WERI-Rb-1 (cell line): ENCODE data around the gene NT5DC3.

ENCODE experiments used
- DNase-seq: peaks from one replicate; pipeline ENCODE4 v3.0.0-alpha.2; 2020
- H3K27ac ChIP-seq: fragments of 250-450 bp; sonication (Bioruptor Pico); 2 replicates; pipeline ENCODE4 v1.5.1; 2020; ENCODE audit warnings: mild to moderate bottlenecking, moderate library complexity
- H3K27me3 ChIP-seq: fragments of 250-450 bp; sonication (Bioruptor Pico); 2 replicates; pipeline ENCODE4 v1.5.1; 2021; ENCODE audit warnings: mild to moderate bottlenecking, low read depth, moderate library complexity; ENCODE audit not compliant: insufficient read depth, severe bottlenecking
- H3K36me3 ChIP-seq: fragments of 250-450 bp; sonication (Bioruptor Pico); 2 replicates; pipeline ENCODE4 v1.5.1; 2020; ENCODE audit warnings: mild to moderate bottlenecking, moderate library complexity
- H3K4me3 ChIP-seq: 2 replicates; pipeline ENCODE4 v1.5.1; 2011; ENCODE audit warnings: low read depth, mild to moderate bottlenecking, control low read depth, low read length
- H3K9me3 ChIP-seq: fragments of 250-450 bp; sonication (Bioruptor Pico); 2 replicates; pipeline ENCODE4 v1.5.1; 2021; ENCODE audit warnings: mild to moderate bottlenecking, moderate library complexity; ENCODE audit not compliant: severe bottlenecking
- CTCF ChIP-seq: IDR thresholded peaks from 2 replicates; pipeline ENCODE4 v1.5.1; 2011; ENCODE audit warnings: low read depth, mild to moderate bottlenecking, control low read depth, inconsistent platforms, low read length

The NT5DC3 gene

DNA sequence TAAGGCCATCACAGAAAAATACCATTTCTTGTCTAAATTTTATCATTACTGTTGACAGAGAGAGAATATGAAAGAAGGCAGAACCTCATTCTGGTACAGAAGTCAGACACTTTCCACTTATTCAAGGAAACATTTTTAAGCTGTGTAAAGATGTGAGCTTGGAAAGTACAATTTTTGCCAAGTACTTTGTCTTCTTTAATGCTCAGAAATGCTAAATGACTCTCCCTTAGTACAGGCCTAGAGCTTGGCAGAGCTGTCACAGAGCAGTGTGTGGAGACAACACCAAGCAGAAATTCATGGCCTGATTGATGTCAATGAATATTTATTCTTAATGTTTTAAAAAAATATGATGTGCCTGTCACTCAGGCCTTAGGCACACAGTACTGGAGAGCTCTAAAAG, 20.7 kb downstream of the NT5DC3 start:
- no peak for TF ChIP-seq CTCF
- DNase-seq = no peak
- H3K36me3 ChIP-seq = no peaks in the 10 kb centered on the region
- no peak overlapping the region for H3K4me3 ChIP-seq
- H3K9me3 ChIP-seq = no peaks in the 10 kb centered on the region
- H3K27ac ChIP-seq = no peak overlapping the region
- H3K27me3 ChIP-seq = no peaks in the 10 kb centered on the region

- Histone ChIP-seq H3K27me3 (no peaks in the 10 kb centered on the region), H3K27ac (no peak overlapping the region), H3K36me3 (no peaks in the 10 kb centered on the region), H3K9me3 (no peaks in the 10 kb centered on the region), H3K4me3 (no peak overlapping the region)
- no peak for TF ChIP-seq CTCF
- no peak for DNase-seq
These were observed 21.1 kb downstream of the NT5DC3 start for GRCh38 chr12:103819892-103820291.

- no peak overlapping the region for H3K27ac ChIP-seq
- no peak for TF ChIP-seq CTCF
- H3K9me3 ChIP-seq = no peaks in the 10 kb centered on the region
- no peaks in the 10 kb centered on the region for H3K27me3 ChIP-seq
- no peaks in the 10 kb centered on the region for H3K36me3 ChIP-seq
- H3K4me3 ChIP-seq = no peak overlapping the region
- DNase-seq = no peak
These were observed 21.7 kb downstream of the NT5DC3 start for GRCh38 chr12:103819312-103819711.

DNA sequence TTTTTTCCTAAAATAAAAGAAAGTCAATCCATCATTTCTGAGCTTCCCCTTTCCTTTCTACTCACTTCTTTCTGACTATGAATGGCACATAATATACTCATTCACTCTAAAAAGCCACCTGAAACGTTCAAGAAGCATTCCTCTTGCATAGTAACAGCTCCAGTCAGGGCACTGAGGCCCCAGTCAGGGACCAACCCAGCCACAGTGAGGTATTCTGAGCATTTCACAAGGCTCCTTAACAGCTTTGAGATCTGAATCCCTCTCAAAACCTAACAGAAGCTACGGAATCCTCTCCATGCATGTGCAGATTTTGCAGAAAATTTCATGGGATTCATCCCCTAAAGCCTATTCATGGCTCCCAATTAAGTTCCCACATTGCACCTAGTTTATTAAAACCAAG, 23.2 kb downstream of the NT5DC3 start:
- H3K36me3 ChIP-seq = peaks cover 7% of the 10 kb centered on the region; the same call in 1 of the 2 replicates
- no peaks in the 10 kb centered on the region for H3K27me3 ChIP-seq
- no peak overlapping the region for H3K27ac ChIP-seq
- no peak overlapping the region for H3K4me3 ChIP-seq
- TF ChIP-seq CTCF = no peak
- no peak for DNase-seq
- H3K9me3 ChIP-seq = no peaks in the 10 kb centered on the region

DNA sequence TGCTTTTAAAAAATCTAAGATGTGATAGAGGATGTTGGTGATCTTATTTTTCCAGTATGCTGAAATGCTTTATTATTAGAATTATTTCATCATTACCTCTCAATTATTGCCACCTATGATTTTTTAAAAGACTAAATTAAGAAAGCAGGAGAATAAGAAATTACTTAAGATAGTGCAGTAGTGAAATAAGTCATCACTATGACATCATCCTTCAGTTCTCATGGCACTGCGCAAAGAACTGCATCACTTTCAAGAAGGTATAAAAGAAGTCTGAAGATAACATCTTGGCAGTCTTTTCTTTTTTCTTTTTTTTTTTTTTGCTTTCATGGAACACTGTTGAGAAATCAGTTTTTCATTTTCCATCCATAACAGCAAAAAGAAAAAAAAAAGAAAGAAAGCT, 24.4 kb downstream of the NT5DC3 start:
- H3K27ac ChIP-seq = no peak overlapping the region
- TF ChIP-seq CTCF = no peak
- peaks cover 7% of the 10 kb centered on the region; the same call in 1 of the 2 replicates for H3K36me3 ChIP-seq
- no peaks in the 10 kb centered on the region for H3K27me3 ChIP-seq
- DNase-seq = no peak
- no peaks in the 10 kb centered on the region for H3K9me3 ChIP-seq
- H3K4me3 ChIP-seq = no peak overlapping the region

GRCh38 chr12:103814436-103814835, 26.6 kb downstream of the NT5DC3 start:
- Histone ChIP-seq H3K9me3 (no peaks in the 10 kb centered on the region), H3K27ac (no peak overlapping the region), H3K27me3 (no peaks in the 10 kb centered on the region), H3K4me3 (no peak overlapping the region), H3K36me3 (peaks cover 7% of the 10 kb centered on the region; the same call in 1 of the 2 replicates)
- no peak for TF ChIP-seq CTCF
- DNase-seq = no peak
